Measurements from ENCODE around the gene GRID1.

DNA sequence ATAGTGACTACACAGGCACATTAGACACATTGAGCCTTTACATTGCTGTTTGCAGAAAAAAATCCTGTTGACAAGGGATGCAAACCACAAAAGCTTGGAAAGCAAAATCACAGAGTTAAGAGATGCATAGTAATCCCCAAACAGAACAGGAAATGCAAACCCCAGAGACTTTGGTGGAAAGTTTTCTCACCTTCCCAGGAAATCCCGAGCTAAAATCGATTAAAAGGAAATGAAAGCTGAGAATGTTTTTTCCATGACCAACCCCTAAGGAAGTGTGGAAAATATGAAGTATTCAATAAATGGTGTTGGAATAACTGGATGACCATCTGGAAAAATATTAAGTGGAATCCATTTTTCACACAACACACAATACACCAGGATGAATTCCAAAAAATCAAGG, 598.7 kb downstream of the GRID1 start:
- TF ChIP-seq CTCF (IDR thresholded peaks at IDR 0.05) (no peak), POLR2A (IDR thresholded peaks at IDR 0.05) (no peak)

Data from lower leg skin (tissue), 3 donors.